Smooth muscle cell (in vitro differentiated cells): ENCODE data around the gene MTERF4. TPM values are rescaled to one million over a fixed set of nuclear protein-coding genes. Genes with fewer than 3 reads are reported as not detected.

ENCODE experiments used
- DNase-seq: peaks from one replicate; lab custom pipeline; 2025; ENCODE audit not compliant: unreplicated experiment; lab: John Stamatoyannopoulos, UW
- H2AFZ ChIP-seq: fragments of 200-600 bp; sonication (generic); 2 replicates; pipeline ENCODE4 v1.6.0; 2016; ENCODE audit warnings: antibody characterized with exemption, low read depth, mild to moderate bottlenecking
- H3F3A ChIP-seq: fragments of 200-600 bp; sonication (generic); 2 replicates; pipeline ENCODE4 v1.6.0; 2017; ENCODE audit warnings: antibody characterized with exemption, low read depth
- H3K27ac ChIP-seq: fragments of 200-600 bp; sonication (generic); 2 replicates; pipeline ENCODE4 v1.5.1; 2016; ENCODE audit warnings: low read depth, mild to moderate bottlenecking
- H3K27me3 ChIP-seq: fragments of 200-600 bp; sonication (generic); 2 replicates; pipeline ENCODE4 v1.6.1; 2016; ENCODE audit warnings: low read depth, mild to moderate bottlenecking
- H3K36me3 ChIP-seq: fragments of 200-600 bp; sonication (generic); 2 replicates; pipeline ENCODE4 v1.5.1; 2016; ENCODE audit warnings: low read depth
- H3K4me1 ChIP-seq: fragments of 200-600 bp; sonication (generic); 2 replicates; pipeline ENCODE4 v1.5.1; 2016; ENCODE audit warnings: low read depth
- H3K4me2 ChIP-seq: fragments of 200-600 bp; sonication (generic); 2 replicates; pipeline ENCODE4 v1.6.0; 2016; ENCODE audit warnings: mild to moderate bottlenecking
- H3K4me3 ChIP-seq: fragments of 200-600 bp; sonication (generic); 2 replicates; pipeline ENCODE4 v1.5.1; 2016; ENCODE audit warnings: mild to moderate bottlenecking
- H3K79me2 ChIP-seq: fragments of 200-600 bp; sonication (generic); 2 replicates; pipeline ENCODE4 v1.6.0; 2016; ENCODE audit warnings: low read depth, mild to moderate bottlenecking
- H3K9ac ChIP-seq: fragments of 200-600 bp; sonication (generic); 2 replicates; pipeline ENCODE4 v1.6.0; 2016; ENCODE audit warnings: low read depth
- H3K9me3 ChIP-seq: fragments of 200-600 bp; sonication (generic); replicated peaks from 2 replicates; pipeline ENCODE4 v1.5.1; 2016; ENCODE audit warnings: low read depth
- H4K20me1 ChIP-seq: fragments of 200-600 bp; sonication (generic); 2 replicates; pipeline ENCODE4 v1.6.0; 2016; ENCODE audit warnings: low read depth
- CTCF ChIP-seq: fragments of 200-600 bp; sonication (generic); IDR thresholded peaks from 2 replicates; pipeline ENCODE4 v1.5.1; 2017; ENCODE audit warnings: borderline replicate concordance, mild to moderate bottlenecking, antibody characterized with exemption; ENCODE audit not compliant: insufficient read depth, poor library complexity, severe bottlenecking
- WGBS: methylation state at CpG from one replicate; pipeline ENCODE4 v1.1.7; 2016; ENCODE audit warnings: low lambda C conversion rate; 5-methylcytosine and 5-hydroxymethylcytosine counted together
- polyA plus RNA-seq: library from polyadenylated mRNA; unstranded; fragments of >200 nt; fragmentation: Nextera tagmentation; extraction: Ambion mirVana; gene quantifications from 2 replicates; pipeline ENCODE4 v1.2.1, GENCODE V29; 2016
- total RNA-seq: library from RNA; depleted of rRNA; stranded (reverse); fragments of >200 nt; gene quantifications from 2 replicates; pipeline ENCODE4 v1.2.3, GENCODE V29; 2014

The MTERF4 gene
- total and polyA plus RNA-seq, 2 experiments from 2014 or later = 13.7 to 27.3 TPM

GRCh38 chr2:241068942-241069810, 32.9 kb downstream of the MTERF4 start:
- no peak for DNase-seq
- H3K27me3 ChIP-seq = peaks cover 3% of the 10 kb centered on the region

DNA sequence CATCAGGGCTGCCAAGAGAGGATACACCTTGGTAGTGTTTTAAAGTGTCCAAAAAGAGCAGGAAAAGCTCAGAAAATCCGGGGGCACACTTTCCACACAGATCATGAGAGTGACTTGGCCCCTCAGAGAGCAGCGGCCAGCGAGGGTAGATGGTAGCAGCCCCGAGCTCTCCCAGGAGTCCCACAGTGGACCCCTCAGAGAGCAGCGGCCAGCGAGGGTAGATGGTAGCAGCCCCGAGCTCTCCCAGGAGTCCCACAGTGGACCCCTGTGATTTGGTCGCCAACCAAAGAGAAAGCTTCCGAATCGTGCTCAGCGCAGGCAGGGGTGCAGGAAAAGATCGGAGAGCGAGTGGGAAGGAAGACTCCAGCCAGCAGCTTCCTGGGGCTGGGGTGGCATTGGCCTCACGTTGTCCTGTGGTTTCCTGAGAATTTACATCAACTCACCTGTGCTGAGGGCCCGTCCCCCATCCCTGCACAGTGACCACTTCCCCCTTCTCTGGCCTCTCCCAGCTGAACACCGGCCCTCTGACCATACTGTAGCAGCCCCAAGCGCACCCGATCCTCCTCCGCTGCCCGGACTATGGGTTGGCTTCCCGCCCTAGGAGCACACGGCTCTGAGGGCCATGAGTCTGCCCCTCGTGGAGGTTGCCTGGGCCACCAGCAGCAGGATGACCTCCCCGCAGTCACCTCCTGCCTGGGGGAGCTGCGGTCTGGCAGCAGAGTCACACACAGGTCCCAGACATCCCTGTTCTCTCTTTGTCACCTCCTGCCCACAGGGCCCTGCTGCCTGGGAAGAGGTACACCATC, 33.7 kb downstream of the MTERF4 start:
- Histone ChIP-seq H3K4me2 (no peak overlapping the region), H2AFZ (no peak overlapping the region), H3K9ac (no peak overlapping the region), H3K79me2 (no peaks in the 10 kb centered on the region), H3K27me3 (peaks cover 4% of the 10 kb centered on the region), H3K4me3 (no peak overlapping the region), H3K27ac (no peak overlapping the region), H3K4me1 (no peaks in the 10 kb centered on the region), H4K20me1 (no peaks in the 10 kb centered on the region), H3F3A (no peaks in the 10 kb centered on the region), H3K36me3 (no peaks in the 10 kb centered on the region), H3K9me3 (no peaks in the 10 kb centered on the region)
- TF ChIP-seq CTCF = no peak
- DNase-seq = no peak
- 88% methylated on average over 25 of the region's 25 CpGs for WGBS

More at GRCh38 chr2:241068942-241069810, 32.9 kb downstream of the MTERF4 start:
- Histone ChIP-seq H3K9ac (no peak overlapping the region), H3F3A (no peaks in the 10 kb centered on the region), H3K4me2 (no peak overlapping the region), H3K4me1 (no peaks in the 10 kb centered on the region), H3K27ac (no peak overlapping the region), H3K9me3 (no peaks in the 10 kb centered on the region), H2AFZ (no peak overlapping the region), H3K79me2 (no peaks in the 10 kb centered on the region), H4K20me1 (no peaks in the 10 kb centered on the region), H3K4me3 (no peak overlapping the region), H3K36me3 (no peaks in the 10 kb centered on the region)
- no peak for TF ChIP-seq CTCF
- 93% methylated on average over 25 of the region's 28 CpGs for WGBS

GRCh38 chr2:241067501-241068135, 34.5 kb downstream of the MTERF4 start:
- peaks cover 4% of the 10 kb centered on the region for H3K27me3 ChIP-seq

More at GRCh38 chr2:241067501-241068135, 34.5 kb downstream of the MTERF4 start:
- no peaks in the 10 kb centered on the region for H3K4me1 ChIP-seq
- H3F3A ChIP-seq = no peaks in the 10 kb centered on the region
- no peaks in the 10 kb centered on the region for H3K36me3 ChIP-seq
- H3K27ac ChIP-seq = no peak overlapping the region
- TF ChIP-seq CTCF = no peak
- H2AFZ ChIP-seq = no peak overlapping the region
- DNase-seq = no peak
- H4K20me1 ChIP-seq = no peaks in the 10 kb centered on the region
- no peaks in the 10 kb centered on the region for H3K79me2 ChIP-seq
- no peak overlapping the region for H3K9ac ChIP-seq
- H3K4me3 ChIP-seq = no peak overlapping the region
- WGBS = 93% methylated on average over 20 of the region's 21 CpGs
- H3K9me3 ChIP-seq = no peaks in the 10 kb centered on the region
- no peak overlapping the region for H3K4me2 ChIP-seq
